ENCODE measurements around the gene CFAP65. TPM values are rescaled to one million over a fixed set of nuclear protein-coding genes. Genes with fewer than 3 reads are reported as not detected.

CFAP65 gene
- total RNA-seq, 1 donor from 2014 or later = not detected

DNA sequence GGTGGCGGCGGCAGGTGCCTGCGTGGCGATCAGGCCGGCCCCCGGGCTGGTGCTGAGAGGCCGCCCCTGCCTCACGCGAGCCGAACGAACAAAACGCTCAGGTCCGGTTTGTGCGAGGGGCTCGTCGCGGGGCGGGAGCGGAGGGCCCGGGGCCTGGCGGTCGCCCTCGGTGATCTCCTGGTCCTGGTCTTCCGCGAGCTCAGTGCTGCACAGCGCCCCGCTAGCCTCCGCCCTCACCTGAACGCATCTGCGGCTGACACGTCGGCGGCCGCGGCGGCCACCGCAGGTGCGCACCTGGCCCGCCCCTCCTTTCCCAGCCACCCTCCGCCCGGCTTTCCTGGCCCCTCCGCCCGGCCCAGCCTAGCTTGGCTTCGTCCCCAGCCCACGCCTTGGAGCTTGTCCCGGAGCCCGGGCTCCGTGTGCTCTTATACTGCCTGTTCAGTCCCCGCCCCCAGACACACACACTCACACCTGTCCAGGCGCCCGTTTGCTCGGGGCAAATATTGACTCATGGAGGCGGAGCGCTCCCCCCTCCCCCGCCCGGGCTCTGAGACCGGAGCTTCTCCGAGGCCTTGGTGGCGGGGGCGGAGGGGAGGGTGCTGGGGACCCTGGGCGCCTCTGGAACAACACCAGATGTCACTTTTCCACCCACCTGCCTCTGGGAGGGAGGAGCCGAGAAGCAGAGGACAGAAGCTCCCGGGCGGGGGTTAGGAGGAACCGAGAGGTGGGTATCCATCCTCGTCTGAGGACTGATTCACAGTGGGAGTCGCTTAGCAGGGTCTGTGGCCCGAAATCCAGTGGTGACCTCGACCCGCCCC lies 39.5 kb downstream of the CFAP65 start:
- H3K4me1 ChIP-seq (ENCODE audit: control insufficient read depth in 3 of 3, insufficient read depth in 3 of 3, low read length in 3 of 3) = peaks cover 6 to 12% (median 11%) of the 10 kb centered on the region in 3 donors
- H3K27me3 ChIP-seq (ENCODE audit: control insufficient read depth in 3 of 3, insufficient read depth in 3 of 3, low read length in 3 of 3) = peaks cover 64 to 71% (median 65%) of the 10 kb centered on the region in 3 donors
- no peak overlapping the region for H3K9ac ChIP-seq (ENCODE audit: low read depth in 1 of 3, low read length in 3 of 3)
- H3K4me3 ChIP-seq (ENCODE audit: low read length in 3 of 3) = no peak overlapping the region
- H3K27ac ChIP-seq (ENCODE audit: low read depth, low read length) = no peak overlapping the region
- no peaks in the 10 kb centered on the region for H3K36me3 ChIP-seq (ENCODE audit: control insufficient read depth in 3 of 3, insufficient read depth in 3 of 3, low read length in 3 of 3)
- no peaks in the 10 kb centered on the region for H3K9me3 ChIP-seq (ENCODE audit: control insufficient read depth in 3 of 3, low read length in 3 of 3)

GRCh38 chr2:219001100-219001576 lies 40.2 kb downstream of the CFAP65 start:
- Histone ChIP-seq H3K9me3 (ENCODE audit: control insufficient read depth in 3 of 3, low read length in 3 of 3) (no peaks in the 10 kb centered on the region), H3K27ac (ENCODE audit: low read depth, low read length) (no peak overlapping the region), H3K4me3 (ENCODE audit: low read length in 3 of 3) (no peak overlapping the region), H3K36me3 (ENCODE audit: control insufficient read depth in 3 of 3, insufficient read depth in 3 of 3, low read length in 3 of 3) (no peaks in the 10 kb centered on the region), H3K4me1 (ENCODE audit: control insufficient read depth in 3 of 3, insufficient read depth in 3 of 3, low read length in 3 of 3) (peaks cover 9 to 16% (median 14%) of the 10 kb centered on the region in 3 donors), H3K27me3 (ENCODE audit: control insufficient read depth in 3 of 3, insufficient read depth in 3 of 3, low read length in 3 of 3) (peaks cover 64 to 70% (median 68%) of the 10 kb centered on the region in 3 donors), H3K9ac (ENCODE audit: low read depth in 1 of 3, low read length in 3 of 3) (no peak overlapping the region)

- no peak overlapping the region for H3K27ac ChIP-seq (ENCODE audit: low read depth, low read length)
- no peaks in the 10 kb centered on the region for H3K36me3 ChIP-seq (ENCODE audit: control insufficient read depth in 3 of 3, insufficient read depth in 3 of 3, low read length in 3 of 3)
Measured at GRCh38 chr2:219000569-219000960, 40.8 kb downstream of the CFAP65 start.

DNA sequence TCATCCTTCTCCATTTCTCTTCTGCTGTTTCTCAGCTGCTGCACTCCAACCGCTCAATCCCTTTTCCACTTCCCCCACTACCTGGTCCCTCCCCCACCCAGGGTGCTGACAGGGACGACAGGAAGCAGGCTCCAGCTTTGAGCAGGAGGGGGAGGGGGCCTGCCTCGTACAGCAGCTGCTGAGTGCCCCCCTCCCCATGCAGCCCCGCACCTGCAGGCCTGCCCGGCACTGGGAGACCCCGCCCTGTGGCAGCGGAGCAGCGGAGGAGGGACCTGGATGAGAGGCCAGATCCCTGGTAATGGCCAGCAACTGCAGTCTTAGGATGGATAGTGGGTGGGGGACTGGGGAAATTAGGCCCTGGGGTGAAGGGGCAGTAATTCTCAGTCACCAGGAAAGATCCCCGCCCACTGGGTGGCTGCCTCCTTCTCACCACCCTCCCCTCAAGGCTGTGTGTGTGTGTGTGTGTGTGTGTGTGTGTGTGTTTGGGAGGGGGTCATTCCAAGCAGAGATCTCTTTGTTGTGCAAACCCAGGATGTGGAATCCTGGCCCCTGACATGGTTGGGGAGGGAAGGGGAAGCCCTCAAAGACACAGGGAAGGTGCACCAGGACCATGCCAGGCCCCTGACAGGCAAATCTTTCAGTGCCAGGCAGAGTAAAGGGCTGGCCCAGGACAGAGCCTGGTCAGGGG lies 41.3 kb downstream of the CFAP65 start:
- Histone ChIP-seq H3K4me3 (ENCODE audit: low read length in 3 of 3) (no peak overlapping the region), H3K9me3 (ENCODE audit: control insufficient read depth in 3 of 3, low read length in 3 of 3) (no peaks in the 10 kb centered on the region), H3K27me3 (ENCODE audit: control insufficient read depth in 3 of 3, insufficient read depth in 3 of 3, low read length in 3 of 3) (peaks cover 63 to 69% (median 67%) of the 10 kb centered on the region in 3 donors), H3K4me1 (ENCODE audit: control insufficient read depth in 3 of 3, insufficient read depth in 3 of 3, low read length in 3 of 3) (peaks cover 14 to 22% (median 19%) of the 10 kb centered on the region in 3 donors), H3K27ac (ENCODE audit: low read depth, low read length) (no peak overlapping the region), H3K36me3 (ENCODE audit: control insufficient read depth in 3 of 3, insufficient read depth in 3 of 3, low read length in 3 of 3) (no peaks in the 10 kb centered on the region), H3K9ac (ENCODE audit: low read depth in 1 of 3, low read length in 3 of 3) (no peak overlapping the region)

More at GRCh38 chr2:219000569-219000960, 40.8 kb downstream of the CFAP65 start:
- Histone ChIP-seq H3K9me3 (ENCODE audit: control insufficient read depth in 3 of 3, low read length in 3 of 3) (no peaks in the 10 kb centered on the region), H3K4me3 (ENCODE audit: low read length in 3 of 3) (no peak overlapping the region), H3K9ac (ENCODE audit: low read depth in 1 of 3, low read length in 3 of 3) (no peak overlapping the region), H3K4me1 (ENCODE audit: control insufficient read depth in 3 of 3, insufficient read depth in 3 of 3, low read length in 3 of 3) (peaks cover 14 to 22% (median 19%) of the 10 kb centered on the region in 3 donors), H3K27me3 (ENCODE audit: control insufficient read depth in 3 of 3, insufficient read depth in 3 of 3, low read length in 3 of 3) (peaks cover 63 to 69% (median 67%) of the 10 kb centered on the region in 3 donors)

- no peaks in the 10 kb centered on the region for H3K36me3 ChIP-seq (ENCODE audit: control insufficient read depth in 3 of 3, insufficient read depth in 3 of 3, low read length in 3 of 3)
- H3K9ac ChIP-seq (ENCODE audit: low read depth in 1 of 3, low read length in 3 of 3) = no peak overlapping the region
- peaks cover 63 to 70% (median 70%) of the 10 kb centered on the region in 3 donors for H3K27me3 ChIP-seq (ENCODE audit: control insufficient read depth in 3 of 3, insufficient read depth in 3 of 3, low read length in 3 of 3)
- no peaks in the 10 kb centered on the region for H3K9me3 ChIP-seq (ENCODE audit: control insufficient read depth in 3 of 3, low read length in 3 of 3)
- no peak overlapping the region for H3K27ac ChIP-seq (ENCODE audit: low read depth, low read length)
- no peak overlapping the region for H3K4me3 ChIP-seq (ENCODE audit: low read length in 3 of 3)
- H3K4me1 ChIP-seq (ENCODE audit: control insufficient read depth in 3 of 3, insufficient read depth in 3 of 3, low read length in 3 of 3) = peaks cover 14 to 22% (median 19%) of the 10 kb centered on the region in 3 donors
Measured at GRCh38 chr2:218999021-218999880, 42.1 kb downstream of the CFAP65 start.

DNA sequence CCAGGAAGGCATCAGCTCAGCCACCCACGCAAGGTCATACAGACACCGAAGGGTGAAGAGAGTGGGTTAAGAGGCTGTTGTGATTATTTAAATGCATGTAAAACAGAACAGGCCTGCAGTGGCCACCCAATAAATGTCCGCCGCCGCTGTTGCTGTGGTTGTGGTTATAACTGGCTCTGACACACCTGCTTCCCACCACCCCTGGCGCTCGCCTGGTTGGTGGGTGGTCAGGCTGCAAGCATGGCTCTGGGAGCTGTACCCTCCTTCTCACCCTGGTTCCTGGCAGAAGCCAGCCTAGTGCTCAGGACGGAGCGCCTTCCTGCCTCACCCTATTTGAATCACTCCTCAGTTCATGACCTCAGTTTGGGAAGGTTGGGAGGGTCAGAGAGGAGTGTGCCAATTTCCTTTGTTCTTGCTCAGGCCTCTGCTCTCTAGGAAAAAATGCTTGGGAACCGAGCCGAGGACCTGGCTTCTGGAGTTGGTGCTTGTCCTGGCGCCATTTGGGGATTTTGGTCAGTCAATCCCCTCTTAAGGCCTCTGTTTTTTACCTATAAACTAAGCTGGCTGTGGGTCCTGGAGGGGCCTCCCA lies 42.8 kb downstream of the CFAP65 start:
- Histone ChIP-seq H3K4me3 (ENCODE audit: low read length in 3 of 3) (no peak overlapping the region), H3K9ac (ENCODE audit: low read depth in 1 of 3, low read length in 3 of 3) (no peak overlapping the region), H3K9me3 (ENCODE audit: control insufficient read depth in 3 of 3, low read length in 3 of 3) (no peaks in the 10 kb centered on the region), H3K27me3 (ENCODE audit: control insufficient read depth in 3 of 3, insufficient read depth in 3 of 3, low read length in 3 of 3) (peaks cover 63 to 70% (median 70%) of the 10 kb centered on the region in 3 donors), H3K36me3 (ENCODE audit: control insufficient read depth in 3 of 3, insufficient read depth in 3 of 3, low read length in 3 of 3) (no peaks in the 10 kb centered on the region), H3K27ac (ENCODE audit: low read depth, low read length) (no peak overlapping the region), H3K4me1 (ENCODE audit: control insufficient read depth in 3 of 3, insufficient read depth in 3 of 3, low read length in 3 of 3) (peaks cover 18 to 29% (median 27%) of the 10 kb centered on the region in 3 donors)

GRCh38 chr2:218997731-218998130 lies 43.6 kb downstream of the CFAP65 start:
- peaks cover 20 to 32% (median 30%) of the 10 kb centered on the region in 3 donors for H3K4me1 ChIP-seq (ENCODE audit: control insufficient read depth in 3 of 3, insufficient read depth in 3 of 3, low read length in 3 of 3)
- no peak overlapping the region for H3K9ac ChIP-seq (ENCODE audit: low read depth in 1 of 3, low read length in 3 of 3)
- peaks cover 63 to 70% (median 70%) of the 10 kb centered on the region in 3 donors for H3K27me3 ChIP-seq (ENCODE audit: control insufficient read depth in 3 of 3, insufficient read depth in 3 of 3, low read length in 3 of 3)
- no peaks in the 10 kb centered on the region for H3K9me3 ChIP-seq (ENCODE audit: control insufficient read depth in 3 of 3, low read length in 3 of 3)
- no peaks in the 10 kb centered on the region for H3K36me3 ChIP-seq (ENCODE audit: control insufficient read depth in 3 of 3, insufficient read depth in 3 of 3, low read length in 3 of 3)
- H3K27ac ChIP-seq (ENCODE audit: low read depth, low read length) = no peak overlapping the region
- no peak overlapping the region for H3K4me3 ChIP-seq (ENCODE audit: low read length in 3 of 3)

- Histone ChIP-seq H3K4me1 (ENCODE audit: control insufficient read depth in 3 of 3, insufficient read depth in 3 of 3, low read length in 3 of 3) (peaks cover 20 to 26% (median 24%) of the 10 kb centered on the region in 3 donors), H3K9me3 (ENCODE audit: control insufficient read depth in 3 of 3, low read length in 3 of 3) (no peaks in the 10 kb centered on the region), H3K27me3 (ENCODE audit: control insufficient read depth in 3 of 3, insufficient read depth in 3 of 3, low read length in 3 of 3) (peaks cover 63 to 70% (median 70%) of the 10 kb centered on the region in 3 donors)
Measured at GRCh38 chr2:218996937-218997336, 44.4 kb downstream of the CFAP65 start.

More at GRCh38 chr2:218996937-218997336, 44.4 kb downstream of the CFAP65 start:
- H3K36me3 ChIP-seq (ENCODE audit: control insufficient read depth in 3 of 3, insufficient read depth in 3 of 3, low read length in 3 of 3) = no peaks in the 10 kb centered on the region
- no peak overlapping the region for H3K27ac ChIP-seq (ENCODE audit: low read depth, low read length)
- H3K4me3 ChIP-seq (ENCODE audit: low read length in 3 of 3) = no peak overlapping the region
- H3K9ac ChIP-seq (ENCODE audit: low read depth in 1 of 3, low read length in 3 of 3) = no peak overlapping the region

All from skeletal muscle tissue (tissue), 4 donors.